ENCODE measurements around the gene ALKBH6. TPM values are rescaled to one million over a fixed set of nuclear protein-coding genes. Genes with fewer than 3 reads are reported as not detected.

ALKBH6 gene
- total RNA-seq, 2 donors from 2014 or later, result 42.0 to 49.0 TPM

DNA sequence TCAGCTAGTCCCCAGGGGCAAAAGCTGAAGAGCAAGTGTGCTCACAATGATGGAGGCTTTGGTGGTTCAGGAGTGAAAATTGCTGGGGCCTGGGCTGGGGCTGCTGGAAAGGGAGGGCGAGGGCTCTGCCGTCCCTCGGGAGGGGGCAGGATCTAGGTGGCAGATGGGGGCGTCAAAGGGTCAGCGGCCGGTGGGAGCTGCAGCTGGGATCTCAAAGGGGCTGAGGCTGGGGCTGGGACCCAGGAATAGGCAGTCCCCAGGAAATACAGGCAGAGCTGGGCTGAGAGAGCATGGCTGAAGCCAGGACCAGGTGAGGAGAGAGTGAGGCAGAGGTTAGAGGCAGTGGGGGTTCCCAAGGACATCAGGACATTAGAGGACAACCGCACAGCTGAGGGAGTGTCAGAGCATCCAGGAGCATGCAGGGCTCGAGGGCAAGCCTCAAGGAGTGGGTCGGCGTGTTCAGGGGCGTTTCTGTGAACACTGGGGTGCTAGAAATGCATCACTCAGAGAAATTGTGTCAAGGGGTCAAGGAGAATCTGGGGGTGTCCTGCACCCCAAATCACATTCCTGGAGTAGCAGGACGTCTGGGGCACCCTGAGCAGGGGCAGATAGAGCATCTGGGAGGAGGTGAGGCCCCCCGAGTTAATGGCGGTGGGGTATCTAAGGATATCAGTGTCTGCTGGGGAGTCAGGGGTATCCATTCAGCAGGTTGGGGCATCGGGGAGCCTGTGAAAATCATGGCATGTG, 4.2 kb downstream of the ALKBH6 start:
- Histone ChIP-seq H3K4me3 (peak overlapping the region; percentile 40 to 43), H3K27me3 (replicated peaks; ENCODE audit: insufficient read depth) (no peaks in the 10 kb centered on the region), H3K36me3 (no peaks in the 10 kb centered on the region), H3K4me1 (replicated peaks) (peaks cover 4% of the 10 kb centered on the region), H3K9me3 (no peaks in the 10 kb centered on the region), H3K27ac (peak overlapping the region; percentile 84 to 85)
- intact Hi-C loops (cut with DNase I), result loop anchor here (5.0 kb wide), 1 partner anchor 42 kb away; the partner anchor contains the start of genes THAP8 and WDR62
- TF ChIP-seq POLR2A (IDR thresholded peaks at IDR 0.05) (no peak), POLR2AphosphoS5 (IDR thresholded peaks at IDR 0.05) (no peak)
- TF ChIP-seq, protein P1, sequence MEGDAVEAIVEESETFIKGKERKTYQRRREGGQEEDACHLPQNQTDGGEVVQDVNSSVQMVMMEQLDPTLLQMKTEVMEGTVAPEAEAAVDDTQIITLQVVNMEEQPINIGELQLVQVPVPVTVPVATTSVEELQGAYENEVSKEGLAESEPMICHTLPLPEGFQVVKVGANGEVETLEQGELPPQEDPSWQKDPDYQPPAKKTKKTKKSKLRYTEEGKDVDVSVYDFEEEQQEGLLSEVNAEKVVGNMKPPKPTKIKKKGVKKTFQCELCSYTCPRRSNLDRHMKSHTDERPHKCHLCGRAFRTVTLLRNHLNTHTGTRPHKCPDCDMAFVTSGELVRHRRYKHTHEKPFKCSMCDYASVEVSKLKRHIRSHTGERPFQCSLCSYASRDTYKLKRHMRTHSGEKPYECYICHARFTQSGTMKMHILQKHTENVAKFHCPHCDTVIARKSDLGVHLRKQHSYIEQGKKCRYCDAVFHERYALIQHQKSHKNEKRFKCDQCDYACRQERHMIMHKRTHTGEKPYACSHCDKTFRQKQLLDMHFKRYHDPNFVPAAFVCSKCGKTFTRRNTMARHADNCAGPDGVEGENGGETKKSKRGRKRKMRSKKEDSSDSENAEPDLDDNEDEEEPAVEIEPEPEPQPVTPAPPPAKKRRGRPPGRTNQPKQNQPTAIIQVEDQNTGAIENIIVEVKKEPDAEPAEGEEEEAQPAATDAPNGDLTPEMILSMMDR (IDR thresholded peaks at IDR 0.05), result no peak
- WGBS, result 48% methylated on average over 15 of the region's 15 CpGs
- DNase-seq (ENCODE audit: low spot score), result no peak

DNA sequence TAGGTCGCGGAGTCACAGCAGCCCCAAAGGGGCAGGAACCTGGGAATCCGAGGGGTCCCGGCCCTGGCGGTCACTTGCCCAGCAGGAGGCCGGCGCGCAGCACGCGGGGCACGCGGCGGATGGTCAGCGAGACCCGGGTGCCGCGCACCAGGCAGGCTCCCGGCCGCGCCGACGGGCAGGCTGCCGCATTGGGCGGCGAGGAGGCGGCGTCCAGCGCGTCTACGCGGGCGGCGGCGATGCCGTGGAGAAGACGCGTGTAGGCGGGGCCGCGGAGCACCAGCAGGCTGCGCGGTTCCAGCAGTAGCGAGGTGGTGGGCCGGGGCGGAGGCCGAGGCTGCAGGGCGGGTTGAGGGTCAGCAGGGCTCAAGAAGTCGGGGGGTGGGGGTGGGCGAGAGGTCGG, 4.8 kb downstream of the ALKBH6 start:
- WGBS, result under 1% methylated on average over 50 of the region's 50 CpGs
- H3K27ac ChIP-seq, result peak overlapping the region; percentile 84 to 85
- DNase-seq (ENCODE audit: low spot score), result peak; percentile 55
- H3K4me1 ChIP-seq (replicated peaks), result peaks cover 4% of the 10 kb centered on the region
- intact Hi-C loops (cut with DNase I), result no loop called here
- H3K4me3 ChIP-seq, result peak overlapping the region; percentile 40 to 43
- H3K36me3 ChIP-seq, result no peaks in the 10 kb centered on the region
- peak; percentile 56 for TF ChIP-seq POLR2A (IDR thresholded peaks at IDR 0.05)
- no peak for TF ChIP-seq POLR2AphosphoS5 (IDR thresholded peaks at IDR 0.05)
- TF ChIP-seq, protein P1 (IDR thresholded peaks at IDR 0.05), result peak in 1 of 4 experiments; percentile 11
- no peaks in the 10 kb centered on the region for H3K27me3 ChIP-seq (replicated peaks; ENCODE audit: insufficient read depth)
- H3K9me3 ChIP-seq, result no peaks in the 10 kb centered on the region

- TF ChIP-seq, protein P1 (IDR thresholded peaks at IDR 0.05), result no peak
- TF ChIP-seq POLR2AphosphoS5 (IDR thresholded peaks at IDR 0.05) (peak; percentile 77), POLR2A (IDR thresholded peaks at IDR 0.05) (peak; percentile 71)
- WGBS, result 33% methylated on average over 19 of the region's 19 CpGs
- H3K27ac ChIP-seq, result peak within 1 kb of the TSS; percentile 84 to 85
- no peaks in the 10 kb centered on the region for H3K27me3 ChIP-seq (replicated peaks; ENCODE audit: insufficient read depth)
- peak; percentile 84 for DNase-seq (ENCODE audit: low spot score)
- H3K4me3 ChIP-seq, result peak within 1 kb of the TSS; percentile 40 to 43
- no peaks in the 10 kb centered on the region for H3K9me3 ChIP-seq
- no peaks in the 10 kb centered on the region for H3K36me3 ChIP-seq
- peaks cover 4% of the 10 kb centered on the region for H3K4me1 ChIP-seq (replicated peaks)
- intact Hi-C loops (cut with DNase I), result no loop called here
These were observed 5.6 kb downstream of the ALKBH6 start, which contains the start of gene SYNE4 for GRCh38 chr19:36008336-36008978. SYNE4 (minus strand) TSS chr19:36008813; CDS start chr19:36008681, 132 bp downstream.

DNA sequence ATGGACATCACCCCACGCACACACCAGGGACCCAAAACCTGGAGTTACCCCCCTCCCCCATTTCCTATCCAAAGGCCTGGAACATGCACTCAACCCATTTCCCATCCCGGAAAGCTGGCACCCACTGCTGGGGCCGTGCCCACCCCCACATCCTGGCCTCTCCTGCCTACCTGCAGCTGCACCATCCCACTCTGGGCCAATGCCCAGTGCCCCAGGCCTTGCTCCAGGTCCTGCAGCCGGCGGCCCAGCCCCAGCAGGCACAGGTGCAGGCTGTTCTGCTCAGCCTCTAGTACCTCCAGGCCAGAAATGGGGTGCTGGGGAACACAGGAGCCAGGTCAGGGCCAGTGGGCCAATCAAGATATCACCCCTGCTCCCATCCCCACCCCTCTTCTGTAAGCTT, 7.1 kb downstream of the ALKBH6 start:
- Histone ChIP-seq H3K27me3 (replicated peaks; ENCODE audit: insufficient read depth) (no peaks in the 10 kb centered on the region), H3K27ac (no peak overlapping the region), H3K9me3 (no peaks in the 10 kb centered on the region), H3K36me3 (no peaks in the 10 kb centered on the region), H3K4me1 (replicated peaks) (peaks cover 4% of the 10 kb centered on the region), H3K4me3 (no peak overlapping the region)
- intact Hi-C loops (cut with DNase I), result no loop called here
- DNase-seq (ENCODE audit: low spot score), result no peak
- TF ChIP-seq POLR2A (IDR thresholded peaks at IDR 0.05) (no peak), POLR2AphosphoS5 (IDR thresholded peaks at IDR 0.05) (no peak)
- TF ChIP-seq, protein P1 (IDR thresholded peaks at IDR 0.05), result no peak
- 82% methylated on average over 5 of the region's 5 CpGs for WGBS

Data from prostate gland (tissue), 2 donors.